HG03439 (cell line): ENCODE results near the gene DPP6.

Experiments used
- ATAC-seq: cut with Tn5 transposase; IDR thresholded peaks from one replicate; pipeline ENCODE4 v1.9.1; 2021; ENCODE audit warnings: mild to moderate bottlenecking, moderate library complexity; ENCODE audit not compliant: unreplicated experiment

DPP6 gene

DNA sequence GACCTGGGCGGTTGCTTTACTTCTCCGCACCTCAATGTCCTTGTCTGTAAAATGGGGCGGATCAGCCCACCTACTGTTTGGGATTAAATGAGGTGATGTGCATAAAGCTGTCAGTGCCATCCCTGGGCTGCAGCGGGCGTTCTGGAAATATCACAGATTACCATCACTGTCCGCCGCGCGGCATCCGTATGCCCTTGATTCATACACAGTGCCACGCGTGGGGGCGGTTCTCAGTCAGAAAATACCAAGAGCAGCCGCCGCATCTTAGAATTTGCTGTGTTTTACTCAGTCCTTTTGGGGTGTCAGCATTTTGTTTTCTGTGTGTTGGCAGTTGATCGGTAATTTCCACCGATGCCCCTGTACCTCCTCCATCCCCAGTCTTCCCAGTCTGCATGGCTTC, 338.8 kb downstream of the DPP6 start:
- no peak for ATAC-seq

- ATAC-seq, result no peak
Observed at GRCh38 chr7:154394804-154395203, 342.6 kb downstream of the DPP6 start.

DNA sequence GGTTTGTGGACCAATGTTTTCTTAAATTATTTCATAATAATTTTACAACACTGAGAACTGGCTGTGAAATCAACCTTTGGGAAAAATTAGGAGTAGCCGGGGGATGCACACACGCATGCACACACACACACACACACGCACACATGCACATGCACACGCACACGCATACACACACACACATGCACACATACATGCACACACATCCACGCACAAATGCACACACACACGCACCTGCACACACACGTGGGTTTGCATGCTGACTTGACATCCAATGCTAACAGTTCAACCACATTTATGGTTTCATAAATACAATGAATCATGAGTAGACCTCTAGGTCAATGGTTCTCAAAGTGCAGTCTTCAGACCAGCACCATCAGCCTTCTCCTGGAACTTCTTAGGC, 354.1 kb downstream of the DPP6 start:
- no peak for ATAC-seq

DNA sequence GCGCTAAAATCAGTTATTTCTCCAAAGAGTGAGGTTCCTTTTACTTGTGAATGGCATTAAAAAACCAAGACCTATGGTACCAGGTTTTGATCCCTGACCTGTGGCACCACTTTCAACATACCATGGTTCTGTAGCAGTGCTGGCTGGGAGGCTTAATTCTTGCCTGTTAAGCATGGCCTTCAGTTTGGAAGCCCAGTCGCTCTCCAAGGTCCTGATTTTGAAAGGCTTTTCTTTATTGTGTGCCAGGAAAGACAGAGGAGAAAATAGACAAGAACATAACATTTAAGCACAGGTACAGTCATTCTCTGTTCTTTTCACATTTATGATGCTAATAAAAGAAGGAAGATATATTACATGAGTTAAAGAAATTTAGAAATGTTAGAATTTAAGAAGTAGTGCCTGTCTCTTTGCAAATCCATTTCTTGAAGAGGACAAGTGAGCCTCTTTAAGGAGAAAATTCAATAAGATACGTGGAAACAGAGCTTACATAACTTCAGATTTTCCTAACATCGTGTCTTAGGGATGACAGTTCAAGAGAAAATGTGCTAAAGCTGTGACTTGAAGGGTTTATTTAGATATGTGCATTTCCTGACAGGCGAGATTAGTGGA, 357.6 kb downstream of the DPP6 start:
- ATAC-seq, result no peak

DNA sequence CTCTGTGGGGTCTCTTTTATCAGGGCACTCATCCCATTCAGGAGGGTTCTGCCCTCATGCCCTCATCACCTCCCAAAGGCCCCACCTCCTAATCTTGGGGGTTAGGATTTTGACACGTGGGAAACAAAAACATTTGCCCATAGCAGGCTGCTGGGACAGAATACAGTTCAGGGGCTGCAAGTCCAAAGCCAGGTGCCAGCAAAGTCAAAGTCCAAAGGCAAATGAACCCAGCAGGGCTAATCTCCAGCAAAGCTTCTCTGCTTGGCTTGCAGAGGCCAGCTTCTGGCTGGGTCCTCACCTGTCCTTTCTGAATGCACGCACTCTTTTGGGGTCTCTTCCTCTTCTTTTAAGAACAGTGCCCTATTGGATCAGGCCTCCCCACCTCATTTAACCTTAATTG, 359.9 kb downstream of the DPP6 start:
- no peak for ATAC-seq

DNA sequence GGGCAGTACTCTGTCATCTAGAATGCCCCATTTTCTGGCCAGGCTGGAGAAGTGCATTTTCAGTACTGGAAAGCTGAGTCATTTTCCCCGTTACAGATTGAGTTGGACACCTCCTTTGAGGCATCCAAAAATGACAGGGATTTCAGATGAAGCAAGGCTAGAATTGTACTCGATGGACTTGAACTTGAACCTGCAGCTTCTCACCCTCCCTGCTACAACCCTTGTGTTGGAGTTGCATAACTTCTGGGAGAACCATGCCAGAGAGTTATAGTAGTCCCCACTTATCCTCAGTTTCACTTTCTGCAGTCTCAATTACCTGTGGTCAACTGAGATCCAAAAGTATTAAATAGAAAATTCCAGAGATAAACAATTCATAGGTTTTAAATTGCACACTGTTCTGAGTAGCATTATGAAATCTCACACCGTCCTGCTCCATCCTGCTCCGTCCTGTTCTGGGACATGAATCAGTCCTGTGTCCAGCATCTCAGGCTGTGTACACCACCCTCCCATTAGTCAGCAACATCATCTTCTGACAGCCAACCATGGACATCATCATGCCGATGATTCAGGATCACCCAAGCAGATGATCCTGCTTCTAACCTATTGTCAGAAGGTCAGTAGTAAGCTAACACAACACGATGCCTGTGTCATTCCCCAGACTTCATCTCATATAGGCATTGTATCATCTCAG, 363.7 kb downstream of the DPP6 start:
- ATAC-seq, result no peak

GRCh38 chr7:154416714-154417113, 364.5 kb downstream of the DPP6 start:
- no peak for ATAC-seq

DNA sequence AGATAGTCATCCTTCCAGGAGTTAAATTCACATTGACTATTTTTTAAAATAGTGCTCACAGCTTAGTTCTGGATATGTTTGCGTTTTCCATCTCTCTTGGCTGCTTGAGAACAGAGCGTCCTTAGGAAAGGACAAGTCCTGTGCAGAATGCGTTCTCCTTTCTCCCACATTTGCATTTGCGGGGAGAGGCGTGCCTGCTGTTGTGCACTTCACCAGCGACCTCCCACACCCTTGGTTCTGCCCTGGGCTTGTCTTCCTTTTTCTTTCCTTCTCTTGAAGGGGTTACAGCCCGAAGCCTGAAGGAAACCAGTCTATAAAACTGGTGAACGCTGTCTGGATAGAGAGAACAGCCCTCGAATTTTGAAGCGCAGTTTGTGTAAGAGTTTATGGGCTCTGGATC, 367.1 kb downstream of the DPP6 start:
- ATAC-seq, result no peak

- ATAC-seq, result no peak
Observed at GRCh38 chr7:154423231-154423630, 371.0 kb downstream of the DPP6 start.

DNA sequence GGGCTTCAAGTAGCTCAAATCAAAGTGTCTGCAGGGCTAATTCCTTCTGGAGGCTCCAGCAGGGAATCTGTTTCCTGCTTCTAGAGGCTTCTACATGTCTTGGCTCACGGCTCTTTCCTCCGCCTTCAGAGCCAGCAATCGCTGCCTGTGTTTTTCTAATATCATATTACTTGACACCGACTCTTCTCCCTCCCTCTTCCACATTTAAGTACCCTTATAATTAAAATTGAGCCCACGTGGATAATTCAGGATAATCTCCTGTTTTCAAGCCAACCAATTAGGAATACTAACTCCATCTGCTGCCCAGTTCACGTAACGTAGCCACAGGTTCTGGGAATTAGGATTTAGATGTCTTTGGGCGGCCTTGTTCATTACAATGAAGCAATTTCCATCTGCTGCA, 372.2 kb downstream of the DPP6 start:
- ATAC-seq, result no peak

- no peak for ATAC-seq
Observed at GRCh38 chr7:154425271-154425670, 373.1 kb downstream of the DPP6 start.

DNA sequence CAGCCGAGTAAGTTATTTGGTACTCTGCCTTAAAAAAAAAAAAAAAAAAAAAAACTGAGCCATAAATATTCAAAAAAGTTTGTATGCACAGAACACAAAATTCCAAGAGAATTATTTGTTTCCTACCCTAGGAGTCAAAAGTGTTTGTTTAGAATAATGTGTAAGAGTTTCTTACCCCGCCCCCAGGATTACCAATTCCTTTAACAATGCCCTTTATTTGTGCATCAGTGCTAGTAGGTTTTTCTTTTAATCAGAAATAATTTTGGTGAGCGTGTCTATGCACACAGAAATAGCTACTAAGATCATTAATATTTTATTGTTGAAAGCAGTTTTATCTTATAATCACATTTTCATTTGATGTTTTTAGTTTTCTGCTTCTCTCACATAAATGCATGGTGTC, 374.6 kb downstream of the DPP6 start:
- no peak for ATAC-seq

DNA sequence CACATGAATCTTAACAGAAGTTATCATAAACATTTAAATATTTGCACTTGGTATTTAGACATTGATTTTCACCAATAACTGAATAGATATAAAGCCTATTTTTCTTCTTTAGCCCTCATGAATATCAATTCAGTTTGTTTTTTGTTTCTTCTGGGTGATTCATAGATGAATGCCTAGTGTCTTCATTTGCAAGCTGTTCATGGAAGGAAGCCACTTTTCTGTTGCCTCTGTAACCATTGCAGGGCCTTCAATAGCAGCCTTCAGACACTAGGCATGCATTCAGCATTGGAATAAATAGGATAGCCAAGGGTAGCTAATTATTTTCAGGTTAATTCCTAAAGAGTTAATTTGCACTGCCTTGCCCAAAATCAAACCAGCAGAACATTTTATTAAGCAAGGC, 375.3 kb downstream of the DPP6 start:
- ATAC-seq, result no peak

- no peak for ATAC-seq
Observed at GRCh38 chr7:154429666-154430404, 377.6 kb downstream of the DPP6 start.

DNA sequence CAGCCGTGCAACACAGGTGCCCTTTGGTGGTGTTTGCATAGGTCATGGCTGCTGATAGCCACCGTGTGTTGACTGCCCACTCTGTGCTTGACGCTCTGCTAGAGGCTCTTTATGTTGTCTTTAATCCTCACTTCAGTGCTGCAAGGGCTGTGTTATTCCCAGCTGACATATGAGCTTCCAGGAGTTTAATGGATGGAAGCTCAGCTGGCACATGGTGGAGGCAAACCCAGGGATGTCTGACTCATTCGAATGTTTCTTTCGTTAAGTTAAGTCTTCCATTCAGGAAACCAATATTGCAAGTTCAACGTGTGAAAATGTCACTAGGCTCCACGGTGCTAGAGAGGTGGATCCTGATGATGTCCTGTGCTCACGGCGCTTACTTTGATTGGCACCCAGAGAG, 378.4 kb downstream of the DPP6 start:
- no peak for ATAC-seq

- ATAC-seq, result no peak
Observed at GRCh38 chr7:154431045-154431444, 378.8 kb downstream of the DPP6 start.

DNA sequence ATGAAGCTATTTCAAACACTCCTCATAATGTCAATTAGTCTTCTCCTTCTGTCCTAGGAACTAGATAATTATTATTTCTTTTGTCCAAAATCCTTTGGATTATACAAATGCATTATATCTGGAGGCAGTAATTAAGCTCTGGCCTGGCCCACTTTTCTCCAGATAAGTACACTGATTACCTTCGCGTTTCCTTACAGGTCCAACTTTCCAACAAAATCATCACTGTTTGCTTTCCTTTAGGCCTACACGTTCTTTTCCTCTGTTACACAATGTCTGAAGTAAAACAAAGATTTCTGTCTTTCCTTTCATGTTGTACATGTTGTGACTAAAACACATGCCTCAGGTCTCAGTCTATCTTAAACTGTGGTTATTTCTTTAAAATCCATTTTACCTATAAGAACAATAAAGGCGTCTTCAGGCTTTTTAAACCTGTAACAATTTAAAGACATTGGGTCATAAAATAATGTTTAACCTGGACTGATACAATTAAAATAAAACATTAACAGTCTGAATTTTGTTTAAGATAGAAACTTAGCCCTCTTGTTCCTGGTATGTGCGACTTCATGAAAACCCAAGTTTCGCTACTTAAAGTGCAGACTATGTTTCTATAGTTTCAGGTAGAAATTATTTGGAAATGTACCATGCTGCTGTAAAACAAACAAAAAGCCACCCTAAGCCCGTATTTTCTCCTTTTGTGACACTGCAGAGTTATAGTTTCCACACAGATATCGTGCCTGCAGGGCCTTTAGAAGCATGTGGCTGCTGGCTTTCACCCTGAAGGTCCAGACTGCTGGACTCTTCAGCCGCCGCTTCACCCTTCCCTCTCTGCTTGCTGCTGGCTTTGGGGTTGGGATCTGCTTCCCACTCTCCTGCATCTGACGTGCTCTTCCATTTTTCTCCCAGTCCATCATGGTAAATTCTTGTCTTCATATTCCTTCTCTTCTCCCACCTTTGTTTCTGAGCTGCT, 381.7 kb downstream of the DPP6 start:
- no peak for ATAC-seq

DNA sequence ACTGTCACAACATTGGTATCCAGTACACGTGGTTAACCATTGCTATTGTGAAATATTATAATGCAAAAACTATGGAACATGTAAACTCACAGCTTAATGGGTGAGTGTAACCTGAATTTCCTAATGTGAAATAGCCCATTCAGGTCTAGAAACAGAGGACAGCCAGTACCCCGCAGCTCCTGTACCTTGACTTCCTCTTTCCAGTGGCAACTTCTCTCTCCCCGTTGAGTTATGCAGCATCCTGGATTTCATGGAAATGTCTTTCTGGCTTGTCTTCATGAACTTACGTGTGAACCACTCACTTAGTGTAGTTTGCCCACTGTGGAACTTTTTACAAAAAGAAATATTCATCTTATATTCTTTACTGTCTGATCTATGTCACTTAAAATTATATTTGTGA, 384.4 kb downstream of the DPP6 start:
- no peak for ATAC-seq

DNA sequence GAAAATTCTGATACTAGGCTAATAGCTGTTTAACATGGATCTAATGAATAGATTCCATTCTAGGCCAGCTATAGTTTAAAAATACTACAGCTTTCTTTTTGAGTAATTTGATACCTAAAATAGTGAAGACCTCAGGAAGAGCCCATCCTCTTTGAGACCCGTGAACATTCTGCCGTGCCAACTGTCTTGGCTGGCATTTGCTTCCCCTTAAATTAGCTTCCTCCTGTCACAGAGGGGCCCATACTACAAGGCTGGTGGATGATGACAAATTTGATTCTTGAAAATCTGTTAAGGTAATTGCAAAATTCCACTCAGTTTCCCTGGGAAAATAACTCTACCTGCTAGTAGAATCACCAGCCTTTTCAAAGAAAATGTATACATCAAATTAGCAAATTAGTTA, 385.0 kb downstream of the DPP6 start:
- ATAC-seq, result no peak

- no peak for ATAC-seq
Observed at GRCh38 chr7:154438571-154439367, 386.6 kb downstream of the DPP6 start.
